Thoracic aorta (tissue), 2 donors: ENCODE results near the gene NAP1L1. TPM values are rescaled to one million over a fixed set of nuclear protein-coding genes. Genes with fewer than 3 reads are reported as not detected.

ENCODE experiments used
- ATAC-seq: fragments of 150-250 bp; one replicate; pipeline ENCODE4 v1.8.0; 2017; ENCODE audit warnings: low read depth; ENCODE audit not compliant: insufficient number of reproducible peaks, low FRiP score
- DNase-seq: peaks from one replicate; pipeline ENCODE4 v3.0.0-alpha.2; 2020; ENCODE audit warnings: low spot score
- H3K27ac ChIP-seq, 2 donors: fragments of 200-600 bp; sonication (generic); 1 replicate in 1 of 2; 2 replicates in 1 of 2; pipeline ENCODE4 v1.5.1; 2016; ENCODE audit warnings: mild to moderate bottlenecking in 2 of 2, moderate library complexity in 2 of 2
- H3K27me3 ChIP-seq: fragments of 200-600 bp; sonication (generic); replicated peaks from 2 replicates; pipeline ENCODE4 v1.6.0; 2016; ENCODE audit warnings: mild to moderate bottlenecking; ENCODE audit not compliant: insufficient read depth
- H3K36me3 ChIP-seq: fragments of 200-600 bp; sonication (generic); one replicate; pipeline ENCODE4 v1.5.1; 2016
- H3K4me1 ChIP-seq, 2 donors: fragments of 200-600 bp; sonication (generic); 1 replicate in 1 of 2; 2 replicates in 1 of 2; pipeline versions ENCODE4 v1.5.1 to v1.6.0; 2016; ENCODE audit warnings: low read depth in 2 of 2, mild to moderate bottlenecking in 1 of 2; ENCODE audit not compliant: control insufficient read depth in 1 of 2
- H3K4me3 ChIP-seq: fragments of 200-600 bp; sonication (generic); 2 replicates; pipeline ENCODE4 v1.5.1; 2016; ENCODE audit warnings: mild to moderate bottlenecking
- H3K9me3 ChIP-seq: fragments of 200-600 bp; sonication (generic); 2 replicates; pipeline ENCODE4 v1.5.1; 2016
- total RNA-seq, 2 donors: library from RNA; depleted of rRNA; stranded (reverse); fragments of >200 nt; gene quantifications; one replicate each; pipeline versions ENCODE4 v1.1.0 to v1.2.3, GENCODE V29; 2016
- TF ChIP-seq, protein P1 (sequence below): fragments of 200-600 bp; sonication (generic); IDR thresholded peaks from one replicate; pipeline ENCODE4 v1.5.1; 2019; ENCODE audit warnings: antibody characterized with exemption

NAP1L1 gene
- total RNA-seq, 2 donors from 2014 or later: 178 to 316 TPM

DNA sequence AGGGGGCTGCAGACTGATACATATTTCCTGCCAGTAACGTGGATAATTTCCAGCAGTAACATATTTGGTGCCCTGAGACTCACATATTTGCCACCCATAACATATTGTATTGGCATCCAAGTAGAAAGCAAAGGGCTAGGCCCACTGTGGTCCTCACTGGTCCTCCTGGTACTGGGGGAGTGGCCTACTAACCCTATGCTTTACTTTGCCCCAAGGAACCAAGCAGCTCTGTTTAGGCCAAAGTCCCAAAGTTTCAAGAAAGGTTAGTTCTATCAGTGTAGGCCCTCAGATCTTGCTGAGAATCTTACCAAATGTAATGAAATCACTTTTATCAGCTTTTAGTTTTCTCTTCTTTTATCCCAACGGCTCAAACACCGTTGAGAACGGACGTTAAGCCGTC lies 35.4 kb upstream of the NAP1L1 start:
- ATAC-seq: no peak
- Histone ChIP-seq H3K4me3 (no peak overlapping the region), H3K4me1 (no peaks in the 10 kb centered on the region), H3K27me3 (no peaks in the 10 kb centered on the region), H3K36me3 (no peaks in the 10 kb centered on the region), H3K27ac (no peak overlapping the region), H3K9me3 (no peaks in the 10 kb centered on the region)
- no peak for DNase-seq
- TF ChIP-seq, protein P1, sequence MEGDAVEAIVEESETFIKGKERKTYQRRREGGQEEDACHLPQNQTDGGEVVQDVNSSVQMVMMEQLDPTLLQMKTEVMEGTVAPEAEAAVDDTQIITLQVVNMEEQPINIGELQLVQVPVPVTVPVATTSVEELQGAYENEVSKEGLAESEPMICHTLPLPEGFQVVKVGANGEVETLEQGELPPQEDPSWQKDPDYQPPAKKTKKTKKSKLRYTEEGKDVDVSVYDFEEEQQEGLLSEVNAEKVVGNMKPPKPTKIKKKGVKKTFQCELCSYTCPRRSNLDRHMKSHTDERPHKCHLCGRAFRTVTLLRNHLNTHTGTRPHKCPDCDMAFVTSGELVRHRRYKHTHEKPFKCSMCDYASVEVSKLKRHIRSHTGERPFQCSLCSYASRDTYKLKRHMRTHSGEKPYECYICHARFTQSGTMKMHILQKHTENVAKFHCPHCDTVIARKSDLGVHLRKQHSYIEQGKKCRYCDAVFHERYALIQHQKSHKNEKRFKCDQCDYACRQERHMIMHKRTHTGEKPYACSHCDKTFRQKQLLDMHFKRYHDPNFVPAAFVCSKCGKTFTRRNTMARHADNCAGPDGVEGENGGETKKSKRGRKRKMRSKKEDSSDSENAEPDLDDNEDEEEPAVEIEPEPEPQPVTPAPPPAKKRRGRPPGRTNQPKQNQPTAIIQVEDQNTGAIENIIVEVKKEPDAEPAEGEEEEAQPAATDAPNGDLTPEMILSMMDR: no peak

DNA sequence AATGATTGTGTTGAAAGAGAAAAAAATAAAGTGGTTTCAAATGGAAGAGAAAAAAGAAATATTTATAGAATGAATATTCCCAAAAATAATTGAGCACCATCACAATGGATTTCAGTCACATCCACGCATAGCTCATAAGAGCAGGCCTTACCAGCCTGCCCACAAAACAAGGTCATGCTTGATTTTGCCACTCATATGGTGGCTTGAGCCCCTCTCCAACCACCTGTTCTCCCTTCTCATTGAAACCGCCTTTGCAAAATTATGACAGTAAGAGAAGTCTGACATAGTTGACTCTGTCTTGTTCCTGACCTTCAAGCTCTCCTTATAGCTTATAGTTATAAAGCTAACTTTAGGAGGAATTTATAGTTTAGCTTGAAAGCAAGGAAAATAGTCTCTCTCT lies 33.3 kb upstream of the NAP1L1 start:
- no peaks in the 10 kb centered on the region for H3K4me1 ChIP-seq
- H3K36me3 ChIP-seq: no peaks in the 10 kb centered on the region

DNA sequence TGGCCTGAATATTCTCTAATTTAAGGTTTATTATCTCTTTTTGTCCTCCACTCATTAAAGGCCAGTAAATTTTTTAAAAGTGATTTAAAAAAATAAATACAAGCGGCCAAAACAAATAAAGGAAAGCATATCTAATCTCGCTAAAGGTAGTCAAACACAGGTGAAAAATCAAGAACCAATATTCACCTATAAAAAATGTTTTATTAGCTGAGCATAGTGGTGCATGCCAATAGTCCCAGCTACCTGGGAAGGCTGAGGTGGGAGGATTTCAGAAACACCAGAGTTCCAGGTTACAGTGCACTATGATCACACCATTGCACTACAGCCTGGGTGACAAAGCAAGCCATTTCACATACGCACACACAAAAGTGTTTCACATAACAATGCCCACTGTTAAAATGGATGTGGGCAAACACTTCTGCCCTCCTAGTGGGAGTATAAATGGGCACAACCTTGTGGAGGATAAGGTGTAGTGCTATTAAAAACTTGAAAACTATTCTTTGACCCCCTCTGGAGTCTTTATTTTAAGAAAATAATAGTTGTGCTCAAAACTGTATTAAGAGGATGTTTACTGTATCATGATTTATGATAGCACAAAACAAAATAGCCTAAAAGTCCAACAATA lies 32.7 kb upstream of the NAP1L1 start:
- no peaks in the 10 kb centered on the region for H3K9me3 ChIP-seq
- H3K27me3 ChIP-seq: no peaks in the 10 kb centered on the region
- no peak overlapping the region for H3K4me3 ChIP-seq
- no peaks in the 10 kb centered on the region for H3K36me3 ChIP-seq
- H3K27ac ChIP-seq: no peak overlapping the region
- TF ChIP-seq, protein P1: no peak
- H3K4me1 ChIP-seq: no peaks in the 10 kb centered on the region
- ATAC-seq: no peak
- no peak for DNase-seq

More for the DNA sequence above, 33.3 kb upstream of the NAP1L1 start:
- no peak overlapping the region for H3K4me3 ChIP-seq
- ATAC-seq (no peak), DNase-seq (no peak)
- TF ChIP-seq, protein P1: no peak
- H3K9me3 ChIP-seq: no peaks in the 10 kb centered on the region
- H3K27me3 ChIP-seq: no peaks in the 10 kb centered on the region
- H3K27ac ChIP-seq: no peak overlapping the region

DNA sequence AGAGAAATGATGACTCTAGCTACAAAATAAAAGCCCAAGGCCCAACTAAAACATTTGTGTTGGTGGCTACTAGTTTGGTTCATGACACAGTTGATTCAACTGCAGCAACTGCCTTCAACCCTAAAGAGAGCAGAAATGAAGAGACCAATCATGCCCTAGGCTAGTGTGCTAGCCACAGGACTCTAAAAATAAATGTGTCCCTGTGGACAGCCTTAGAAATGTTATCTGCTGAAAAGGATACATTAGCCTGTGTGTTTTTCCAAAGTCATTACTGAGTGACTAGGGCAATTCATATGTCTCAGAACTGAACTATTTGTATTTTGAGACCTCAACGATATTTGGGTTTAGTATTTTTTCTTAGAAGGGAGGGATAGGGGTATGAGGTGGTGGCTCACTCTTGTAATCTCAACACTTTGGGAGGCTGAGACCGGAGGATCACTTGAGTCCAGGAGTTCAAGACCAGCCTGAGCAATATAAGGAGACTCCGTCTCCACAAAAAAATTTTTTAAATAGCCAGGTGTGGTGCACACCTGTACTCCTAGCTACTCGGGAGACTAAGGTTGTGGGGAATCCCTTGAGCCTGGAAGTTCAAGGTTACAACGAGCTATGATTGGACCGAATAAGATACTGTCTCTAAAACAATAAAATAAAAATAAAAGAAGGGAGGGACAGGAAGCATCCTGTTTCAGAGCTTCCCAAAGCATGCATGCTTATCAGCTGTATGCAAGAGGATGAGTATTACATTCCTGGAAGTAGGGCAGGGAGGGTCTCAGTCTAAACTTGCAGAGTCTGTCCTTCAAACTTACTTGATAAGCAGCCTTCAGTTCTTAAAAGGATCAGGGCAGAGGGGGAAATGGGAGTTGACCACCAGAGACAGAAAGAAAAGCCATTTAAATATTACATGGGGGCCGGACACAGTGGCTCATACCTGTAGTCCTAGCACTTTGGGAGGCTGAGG lies 29.6 kb upstream of the NAP1L1 start:
- Histone ChIP-seq H3K9me3 (no peaks in the 10 kb centered on the region), H3K4me3 (no peak overlapping the region), H3K27ac (no peak overlapping the region), H3K4me1 (no peaks in the 10 kb centered on the region), H3K27me3 (no peaks in the 10 kb centered on the region), H3K36me3 (no peaks in the 10 kb centered on the region)
- no peak for ATAC-seq
- DNase-seq: no peak
- TF ChIP-seq, protein P1: no peak

DNA sequence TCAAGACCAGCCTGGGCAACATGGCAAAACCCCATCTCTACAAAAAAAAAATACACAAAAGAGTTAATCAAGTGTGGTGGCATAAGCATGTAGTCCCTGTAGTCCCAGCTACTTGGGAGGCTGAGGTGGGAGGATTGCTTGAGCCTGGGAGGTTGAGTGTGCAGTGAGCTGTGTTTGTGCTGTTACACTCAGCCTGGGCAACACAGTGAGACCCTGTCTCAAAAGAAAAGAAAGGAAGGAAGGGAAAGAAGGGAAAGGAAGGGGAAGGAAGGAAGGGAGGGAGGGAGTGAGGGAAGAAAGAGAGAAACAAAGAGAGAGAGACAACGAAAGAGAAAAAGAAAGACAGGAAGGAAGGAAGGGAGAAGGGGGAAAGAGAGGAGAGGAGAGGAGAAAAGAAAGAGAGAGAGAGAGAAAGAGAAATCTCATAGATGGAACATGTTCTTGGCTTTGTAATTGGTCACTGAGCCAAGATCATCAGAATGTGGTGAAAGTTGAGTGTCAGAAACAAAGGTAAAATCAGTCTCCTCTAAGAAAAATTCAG lies 26.8 kb upstream of the NAP1L1 start:
- H3K4me3 ChIP-seq: no peak overlapping the region
- H3K4me1 ChIP-seq: no peaks in the 10 kb centered on the region
- no peak for DNase-seq
- TF ChIP-seq, protein P1: no peak
- H3K36me3 ChIP-seq: no peaks in the 10 kb centered on the region
- no peak for ATAC-seq
- H3K27me3 ChIP-seq: no peaks in the 10 kb centered on the region
- H3K9me3 ChIP-seq: no peaks in the 10 kb centered on the region
- no peak overlapping the region for H3K27ac ChIP-seq
